Nephron (organoid): Measurements from ENCODE around the gene C3orf85.

ENCODE experiments used
- H3K27ac Mint-ChIP-seq, 3 experiments: 2 replicates each; pipeline ENCODE4 v1.8.0; 2020; ENCODE audit warnings: mixed read lengths in 3 of 3, mild to moderate bottlenecking in 2 of 3, moderate library complexity in 1 of 3
- H3K27me3 Mint-ChIP-seq: 2 replicates; pipeline ENCODE4 v1.8.0; 2021; ENCODE audit warnings: low read depth, mild to moderate bottlenecking, moderate library complexity, mixed read lengths
- H3K36me3 Mint-ChIP-seq: 2 replicates; pipeline ENCODE4 v1.8.0; 2020; ENCODE audit warnings: low read depth, mixed read lengths
- H3K4me1 Mint-ChIP-seq: 2 replicates; pipeline ENCODE4 v1.8.0; 2020; ENCODE audit warnings: mixed read lengths
- H3K4me3 Mint-ChIP-seq, 3 experiments: 2 replicates each; pipeline ENCODE4 v1.8.0; 2020; ENCODE audit warnings: mild to moderate bottlenecking in 3 of 3, mixed read lengths in 3 of 3, moderate library complexity in 2 of 3
- H3K9me3 Mint-ChIP-seq: 2 replicates; pipeline ENCODE4 v1.8.0; 2020; ENCODE audit warnings: mixed read lengths
- CTCF ChIP-seq, 3 experiments: fragments of 200-600 bp; sonication (generic); IDR thresholded peaks; one replicate each; pipeline ENCODE4 v1.5.0; 2021; ENCODE audit warnings: antibody characterized with exemption in 3 of 3; ENCODE audit not compliant: unreplicated experiment in 3 of 3

The C3orf85 gene

DNA sequence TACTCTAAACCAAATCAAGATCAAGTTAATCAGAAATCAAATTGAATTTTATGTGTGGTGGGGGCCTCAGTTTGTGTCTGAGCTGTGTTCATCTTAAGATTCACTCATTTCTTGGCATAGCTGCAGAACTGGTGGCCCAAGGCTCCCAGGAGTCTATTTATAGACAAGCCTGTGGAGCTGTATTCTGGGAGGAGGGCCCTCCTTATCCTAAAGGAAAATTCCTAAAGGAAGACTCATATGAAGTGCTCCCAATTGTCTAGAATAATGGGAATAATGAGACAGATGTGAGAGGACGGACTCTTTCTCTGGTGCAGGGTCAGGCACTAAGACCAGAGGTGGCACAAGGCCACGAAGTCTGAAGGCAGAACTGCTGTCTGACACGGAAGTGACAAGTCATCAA lies 38.9 kb downstream of the C3orf85 start:
- Mint-ChIP-seq H3K36me3 (no peaks in the 10 kb centered on the region), H3K4me1 (peaks cover 4% of the 10 kb centered on the region), H3K27me3 (no peaks in the 10 kb centered on the region), H3K9me3 (no peaks in the 10 kb centered on the region), H3K4me3 (no peak overlapping the region), H3K27ac (no peak overlapping the region)
- TF ChIP-seq CTCF (IDR thresholded peaks at IDR 0.05; ENCODE audit: unreplicated experiment in 3 of 3), result no peak

DNA sequence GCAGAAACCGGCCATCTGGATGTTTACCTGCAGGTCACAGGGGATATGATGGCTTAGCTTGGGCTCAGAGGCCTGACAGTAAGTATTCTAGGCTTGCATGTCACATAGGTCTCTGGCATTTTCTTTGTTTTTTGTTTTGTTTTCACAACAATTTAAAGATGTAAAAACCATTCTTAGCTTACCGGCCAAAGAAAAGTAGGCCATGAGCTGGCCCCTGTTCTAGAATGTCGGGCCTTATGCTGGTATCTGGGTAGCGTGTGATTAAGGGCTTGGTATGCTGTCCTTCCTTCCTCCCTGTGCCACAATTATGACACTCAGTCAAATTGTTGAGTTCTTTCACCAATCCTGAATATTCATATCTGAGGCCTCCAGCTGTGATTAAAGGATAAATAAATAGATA lies 40.2 kb downstream of the C3orf85 start:
- Mint-ChIP-seq H3K27me3 (no peaks in the 10 kb centered on the region), H3K36me3 (no peaks in the 10 kb centered on the region), H3K4me1 (peaks cover 4% of the 10 kb centered on the region), H3K27ac (peak overlapping the region; percentile 20 to 74 (median 51)), H3K9me3 (no peaks in the 10 kb centered on the region), H3K4me3 (no peak overlapping the region)
- TF ChIP-seq CTCF (IDR thresholded peaks at IDR 0.05; ENCODE audit: unreplicated experiment in 3 of 3), result no peak

DNA sequence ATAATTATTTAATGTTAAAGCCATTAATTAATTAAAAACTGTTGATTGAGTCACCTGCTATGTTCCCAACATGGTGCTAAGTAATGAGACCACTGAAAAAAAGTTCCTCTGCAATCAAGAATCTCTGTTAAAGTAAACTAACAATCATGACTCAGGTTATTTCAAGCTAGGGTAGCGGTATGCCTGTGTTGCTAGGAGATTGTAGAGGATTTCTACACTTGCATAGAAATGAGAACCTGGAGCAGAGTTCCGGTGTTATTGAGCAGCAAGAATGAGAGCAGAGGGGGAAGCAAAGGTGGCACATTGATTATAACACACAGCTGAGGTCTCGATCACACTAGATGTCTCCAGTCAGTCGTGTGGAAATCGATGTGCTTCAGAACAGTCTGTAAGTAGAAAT lies 41.4 kb downstream of the C3orf85 start:
- Mint-ChIP-seq H3K27me3 (no peaks in the 10 kb centered on the region), H3K27ac (peak overlapping the region; percentile 51 to 85 (median 78)), H3K9me3 (no peaks in the 10 kb centered on the region), H3K36me3 (no peaks in the 10 kb centered on the region), H3K4me1 (peaks cover 4% of the 10 kb centered on the region), H3K4me3 (no peak overlapping the region)
- no peak for TF ChIP-seq CTCF (IDR thresholded peaks at IDR 0.05; ENCODE audit: unreplicated experiment in 3 of 3)

- no peaks in the 10 kb centered on the region for H3K27me3 Mint-ChIP-seq
- no peaks in the 10 kb centered on the region for H3K36me3 Mint-ChIP-seq
- H3K9me3 Mint-ChIP-seq, result peaks cover 2% of the 10 kb centered on the region
- H3K4me1 Mint-ChIP-seq, result peaks cover 4% of the 10 kb centered on the region
- no peak for TF ChIP-seq CTCF (IDR thresholded peaks at IDR 0.05; ENCODE audit: unreplicated experiment in 3 of 3)
- H3K27ac Mint-ChIP-seq, result peak overlapping the region; percentile 51 to 85 (median 78)
- no peak overlapping the region for H3K4me3 Mint-ChIP-seq
Observed at GRCh38 chr3:109178708-109179107, 42.2 kb downstream of the C3orf85 start.

DNA sequence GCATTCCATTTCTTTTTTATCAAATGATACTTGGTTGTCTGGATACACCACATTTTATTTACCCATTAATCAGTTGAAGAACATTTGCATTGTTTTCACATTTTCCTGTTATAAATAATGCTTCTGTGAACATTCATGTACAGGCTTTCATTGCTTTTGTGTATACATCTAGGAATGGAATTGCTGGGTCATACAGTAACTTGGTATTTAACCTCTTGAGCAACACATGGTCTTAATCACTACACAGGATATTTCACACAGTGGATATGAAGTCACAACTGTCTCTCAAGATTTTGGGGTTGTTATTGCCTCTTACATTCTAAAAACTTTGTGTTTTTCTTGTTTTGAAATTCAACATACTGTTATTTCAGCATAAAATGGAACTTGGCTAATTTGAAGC lies 48.2 kb downstream of the C3orf85 start:
- Mint-ChIP-seq H3K9me3 (peaks cover 2% of the 10 kb centered on the region), H3K36me3 (no peaks in the 10 kb centered on the region), H3K27me3 (no peaks in the 10 kb centered on the region), H3K4me3 (no peak overlapping the region), H3K4me1 (no peaks in the 10 kb centered on the region), H3K27ac (no peak overlapping the region)
- no peak for TF ChIP-seq CTCF (IDR thresholded peaks at IDR 0.05; ENCODE audit: unreplicated experiment in 3 of 3)

DNA sequence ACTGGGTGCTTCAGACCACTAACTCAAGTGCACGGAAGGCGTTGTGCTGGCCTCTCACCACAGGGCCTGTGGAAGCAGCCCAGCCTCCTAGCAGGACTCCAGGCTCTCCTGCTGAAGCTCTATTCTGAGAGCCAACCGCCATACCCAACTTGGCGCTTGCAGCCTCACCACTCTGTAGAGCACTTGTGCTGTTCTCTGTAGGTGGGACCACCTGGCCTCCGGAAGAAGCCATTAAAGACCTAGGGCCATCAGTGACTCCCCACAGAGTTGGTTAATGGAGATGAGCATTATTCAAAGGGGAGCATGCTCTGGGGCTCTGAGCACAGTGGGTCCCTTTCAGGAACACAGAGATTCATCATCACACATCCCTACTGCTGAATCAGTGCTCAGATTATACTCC lies 50.9 kb downstream of the C3orf85 start:
- Mint-ChIP-seq H3K4me3 (no peak overlapping the region), H3K36me3 (no peaks in the 10 kb centered on the region), H3K27ac (no peak overlapping the region), H3K9me3 (peaks cover 2% of the 10 kb centered on the region), H3K4me1 (no peaks in the 10 kb centered on the region), H3K27me3 (no peaks in the 10 kb centered on the region)
- no peak for TF ChIP-seq CTCF (IDR thresholded peaks at IDR 0.05; ENCODE audit: unreplicated experiment in 3 of 3)
